Endothelial cell (in vitro differentiated cells): ENCODE results near the gene METTL25. TPM values are rescaled to one million over a fixed set of nuclear protein-coding genes. Genes with fewer than 3 reads are reported as not detected.

Source experiments
- DNase-seq: peaks from one replicate; pipeline ENCODE4 v3.0.0; 2021; ENCODE audit warnings: low spot score
- H3K27ac Mint-ChIP-seq: one replicate; pipeline ENCODE4 v1.8.0; 2021; ENCODE audit warnings: mixed read lengths, inconsistent platforms; ENCODE audit not compliant: unreplicated experiment
- H3K27me3 Mint-ChIP-seq: one replicate; pipeline ENCODE4 v1.8.0; 2021; ENCODE audit warnings: mild to moderate bottlenecking, moderate library complexity, mixed read lengths, inconsistent platforms; ENCODE audit not compliant: unreplicated experiment
- H3K36me3 Mint-ChIP-seq: one replicate; pipeline ENCODE4 v1.8.0; 2021; ENCODE audit warnings: mild to moderate bottlenecking, low read depth, mixed read lengths, inconsistent platforms; ENCODE audit not compliant: unreplicated experiment
- H3K4me1 Mint-ChIP-seq: one replicate; pipeline ENCODE4 v1.8.0; 2021; ENCODE audit warnings: mild to moderate bottlenecking, mixed read lengths, inconsistent platforms; ENCODE audit not compliant: unreplicated experiment
- H3K4me3 Mint-ChIP-seq: one replicate; pipeline ENCODE4 v1.8.0; 2021; ENCODE audit warnings: mild to moderate bottlenecking, mixed read lengths, inconsistent platforms; ENCODE audit not compliant: unreplicated experiment
- H3K9me3 Mint-ChIP-seq: one replicate; pipeline ENCODE4 v1.8.0; 2021; ENCODE audit warnings: mixed read lengths, inconsistent platforms; ENCODE audit not compliant: unreplicated experiment
- total RNA-seq: library from RNA; stranded (reverse); fragmentation: NEBNext Ultra II Directional; extraction: Animal tissue kit (Norgen Biotek cat#: 25700); gene quantifications from one replicate; pipeline ENCODE4 v1.2.1, GENCODE V29; 2021; ENCODE audit not compliant: unreplicated experiment
- TF ChIP-seq, protein P1 (sequence below): fragments of 200-600 bp; sonication (generic); IDR thresholded peaks from one replicate; pipeline ENCODE4 v1.5.0; 2021; ENCODE audit warnings: antibody characterized with exemption; ENCODE audit not compliant: unreplicated experiment

METTL25 gene
- total RNA-seq, 1 donor from 2014 or later, result 7.8 TPM

DNA sequence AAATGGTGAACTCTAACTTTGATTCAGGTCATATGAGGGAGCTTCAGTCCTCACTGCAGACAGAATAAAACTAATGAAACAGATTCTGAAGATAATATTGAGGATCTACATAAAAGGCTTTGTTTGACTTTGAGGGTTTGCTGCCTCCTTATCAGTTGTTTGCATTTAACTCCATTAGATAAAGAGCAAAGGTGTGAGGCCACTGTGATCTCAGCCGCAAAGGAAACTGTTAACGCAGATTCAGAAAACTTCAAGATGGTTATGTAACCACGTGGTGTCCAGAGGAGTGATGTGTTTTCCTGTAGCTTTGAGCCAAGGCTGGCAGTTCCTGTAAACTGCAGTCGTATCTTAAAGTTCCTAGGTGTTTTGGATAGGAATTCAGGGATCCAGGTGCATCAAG is 67.8 kb downstream of the METTL25 start:
- Mint-ChIP-seq H3K27ac (no peak overlapping the region), H3K9me3 (no peaks in the 10 kb centered on the region), H3K27me3 (no peaks in the 10 kb centered on the region)

DNA sequence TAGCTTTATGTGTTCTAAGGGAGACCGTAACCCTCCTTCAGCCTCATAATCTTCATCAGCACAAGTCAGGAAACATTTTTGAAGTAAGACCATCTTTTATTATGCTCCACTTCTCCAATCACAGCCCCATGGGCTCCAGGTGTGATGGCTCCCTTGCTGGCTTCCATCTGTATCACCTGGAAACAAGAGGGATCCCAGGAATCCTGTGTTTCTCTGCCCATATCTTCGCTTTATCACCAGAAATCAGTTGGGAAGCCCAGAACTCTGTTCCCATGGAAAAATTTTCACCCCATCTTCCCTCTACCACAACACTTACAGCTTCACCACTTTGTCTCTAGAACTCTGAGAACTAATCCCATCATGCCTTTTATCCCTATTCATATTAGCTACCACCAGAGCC is 68.3 kb downstream of the METTL25 start:
- TF ChIP-seq, protein P1, sequence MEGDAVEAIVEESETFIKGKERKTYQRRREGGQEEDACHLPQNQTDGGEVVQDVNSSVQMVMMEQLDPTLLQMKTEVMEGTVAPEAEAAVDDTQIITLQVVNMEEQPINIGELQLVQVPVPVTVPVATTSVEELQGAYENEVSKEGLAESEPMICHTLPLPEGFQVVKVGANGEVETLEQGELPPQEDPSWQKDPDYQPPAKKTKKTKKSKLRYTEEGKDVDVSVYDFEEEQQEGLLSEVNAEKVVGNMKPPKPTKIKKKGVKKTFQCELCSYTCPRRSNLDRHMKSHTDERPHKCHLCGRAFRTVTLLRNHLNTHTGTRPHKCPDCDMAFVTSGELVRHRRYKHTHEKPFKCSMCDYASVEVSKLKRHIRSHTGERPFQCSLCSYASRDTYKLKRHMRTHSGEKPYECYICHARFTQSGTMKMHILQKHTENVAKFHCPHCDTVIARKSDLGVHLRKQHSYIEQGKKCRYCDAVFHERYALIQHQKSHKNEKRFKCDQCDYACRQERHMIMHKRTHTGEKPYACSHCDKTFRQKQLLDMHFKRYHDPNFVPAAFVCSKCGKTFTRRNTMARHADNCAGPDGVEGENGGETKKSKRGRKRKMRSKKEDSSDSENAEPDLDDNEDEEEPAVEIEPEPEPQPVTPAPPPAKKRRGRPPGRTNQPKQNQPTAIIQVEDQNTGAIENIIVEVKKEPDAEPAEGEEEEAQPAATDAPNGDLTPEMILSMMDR, result no peak

More for the DNA sequence above, 67.8 kb downstream of the METTL25 start:
- TF ChIP-seq, protein P1, result no peak
- DNase-seq, result no peak
- H3K4me3 Mint-ChIP-seq, result no peak overlapping the region
- no peaks in the 10 kb centered on the region for H3K4me1 Mint-ChIP-seq
- no peaks in the 10 kb centered on the region for H3K36me3 Mint-ChIP-seq

DNA sequence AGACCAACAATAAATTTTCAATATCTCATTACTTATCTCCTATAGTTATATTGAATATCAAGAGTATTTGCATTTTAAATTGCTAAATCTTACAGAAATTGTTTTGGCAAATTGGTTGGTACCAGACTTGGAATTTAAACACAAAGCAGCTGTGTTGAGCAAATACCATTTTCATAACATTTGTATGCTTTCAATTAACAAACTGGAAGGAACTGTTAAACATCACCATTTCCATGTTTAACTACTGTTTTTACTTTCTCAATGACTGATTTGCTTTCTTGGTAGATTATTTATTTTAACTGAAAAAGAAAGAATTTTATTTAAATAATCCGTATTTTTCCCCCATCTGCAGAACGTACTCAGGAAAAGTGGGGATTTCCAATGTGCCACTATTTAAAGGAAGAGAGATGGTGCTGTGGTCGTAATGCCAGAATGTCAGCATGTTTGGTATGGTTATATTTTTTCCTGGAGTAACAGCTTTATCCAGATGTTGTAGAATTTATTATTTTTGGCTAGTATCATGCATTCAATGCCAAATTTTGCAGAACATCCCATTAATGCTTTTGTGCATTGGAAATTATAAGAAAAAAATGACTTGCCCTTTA is 72.3 kb downstream of the METTL25 start:
- no peaks in the 10 kb centered on the region for H3K36me3 Mint-ChIP-seq
- H3K4me1 Mint-ChIP-seq, result no peaks in the 10 kb centered on the region
- no peak overlapping the region for H3K27ac Mint-ChIP-seq
- H3K4me3 Mint-ChIP-seq, result no peak overlapping the region
- H3K9me3 Mint-ChIP-seq, result no peaks in the 10 kb centered on the region
- DNase-seq, result no peak
- no peaks in the 10 kb centered on the region for H3K27me3 Mint-ChIP-seq
- TF ChIP-seq, protein P1, result no peak

More for the DNA sequence above, 68.3 kb downstream of the METTL25 start:
- no peaks in the 10 kb centered on the region for H3K36me3 Mint-ChIP-seq
- H3K27ac Mint-ChIP-seq, result no peak overlapping the region
- no peaks in the 10 kb centered on the region for H3K9me3 Mint-ChIP-seq
- DNase-seq, result no peak
- H3K27me3 Mint-ChIP-seq, result no peaks in the 10 kb centered on the region
- H3K4me1 Mint-ChIP-seq, result no peaks in the 10 kb centered on the region
- no peak overlapping the region for H3K4me3 Mint-ChIP-seq

DNA sequence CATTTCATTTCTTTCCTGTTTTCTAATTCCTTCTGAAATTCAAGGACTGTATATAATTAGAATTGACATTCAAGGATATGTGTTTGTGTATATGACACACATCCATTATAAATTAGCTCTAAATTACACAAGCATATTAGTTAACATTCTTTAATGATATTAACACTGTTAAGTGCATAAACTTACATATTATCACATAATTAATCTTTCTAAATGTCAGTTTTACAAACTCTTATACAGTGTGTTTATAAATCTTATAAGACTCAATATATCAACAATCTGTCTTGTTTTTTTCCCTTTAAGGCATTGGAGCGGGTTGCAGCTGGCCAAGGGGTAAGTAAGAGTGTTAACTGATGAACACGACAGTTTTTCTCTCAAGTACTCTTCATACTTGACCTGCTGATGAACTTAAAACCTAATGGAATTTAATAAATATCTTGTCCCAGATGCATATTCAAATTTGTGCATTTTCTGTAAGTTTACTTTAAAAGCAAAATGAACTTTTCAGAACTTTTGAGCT is 76.1 kb downstream of the METTL25 start:
- no peak for DNase-seq
- Mint-ChIP-seq H3K36me3 (no peaks in the 10 kb centered on the region), H3K4me3 (no peak overlapping the region), H3K4me1 (no peaks in the 10 kb centered on the region), H3K9me3 (no peaks in the 10 kb centered on the region), H3K27ac (no peak overlapping the region), H3K27me3 (no peaks in the 10 kb centered on the region)
- TF ChIP-seq, protein P1, result no peak

DNA sequence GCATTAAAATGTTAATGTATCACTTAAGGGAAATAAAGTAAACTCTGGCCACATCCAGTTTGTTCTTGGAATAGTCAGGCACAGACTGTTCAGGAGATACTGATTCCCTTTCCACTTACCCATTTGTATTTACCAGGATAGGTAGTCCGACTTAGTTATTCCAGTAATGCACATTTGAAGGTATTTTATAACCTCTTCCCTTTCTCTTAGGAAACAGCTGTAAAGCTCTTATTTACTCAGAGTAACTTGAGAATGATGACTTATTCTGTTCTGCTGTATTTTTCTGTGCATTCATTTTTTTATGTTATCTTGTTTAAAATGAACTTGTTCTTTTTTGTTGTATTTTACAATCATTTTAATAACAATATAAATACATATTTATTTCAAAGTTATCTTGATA is 78.0 kb downstream of the METTL25 start:
- no peak overlapping the region for H3K4me3 Mint-ChIP-seq
- DNase-seq, result no peak

More for the DNA sequence above, 78.0 kb downstream of the METTL25 start:
- TF ChIP-seq, protein P1, result no peak
- H3K9me3 Mint-ChIP-seq, result no peaks in the 10 kb centered on the region
- H3K4me1 Mint-ChIP-seq, result no peaks in the 10 kb centered on the region
- no peaks in the 10 kb centered on the region for H3K27me3 Mint-ChIP-seq
- H3K27ac Mint-ChIP-seq, result no peak overlapping the region
- no peaks in the 10 kb centered on the region for H3K36me3 Mint-ChIP-seq
